GM21723 (cell line): ENCODE measurements around the gene CACNB2.
"Not testable (repeated sequence)": the region's sequence is repeated elsewhere in the genome, so short reads cannot be mapped to it uniquely, and the experiment has no call there.

ENCODE experiments used
- ATAC-seq: cut with Tn5 transposase; IDR thresholded peaks from one replicate; pipeline ENCODE4 v1.9.1; 2021; ENCODE audit warnings: mild to moderate bottlenecking, moderate library complexity; ENCODE audit not compliant: unreplicated experiment

The CACNB2 gene

DNA sequence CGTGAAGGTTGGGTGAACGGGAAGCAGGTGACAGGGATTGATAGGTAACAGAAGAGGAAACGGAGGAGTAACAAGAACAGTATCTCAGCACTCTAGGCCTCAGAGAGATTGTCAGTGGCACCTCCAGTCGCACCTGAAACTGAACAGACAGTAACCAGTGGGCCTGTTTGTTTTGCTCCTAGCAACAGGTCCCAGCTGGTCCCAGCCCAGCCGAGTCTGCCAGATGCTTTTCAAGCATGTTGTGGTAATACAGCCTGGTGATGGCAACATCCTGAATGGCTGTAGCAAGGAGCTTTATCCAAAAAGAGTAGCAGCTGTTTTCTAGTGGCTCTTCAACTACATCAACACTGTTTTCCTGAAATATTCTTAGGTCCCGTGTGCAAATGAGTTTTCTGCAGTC is 4.7 kb downstream of the CACNB2 start:
- ATAC-seq, result no peak

DNA sequence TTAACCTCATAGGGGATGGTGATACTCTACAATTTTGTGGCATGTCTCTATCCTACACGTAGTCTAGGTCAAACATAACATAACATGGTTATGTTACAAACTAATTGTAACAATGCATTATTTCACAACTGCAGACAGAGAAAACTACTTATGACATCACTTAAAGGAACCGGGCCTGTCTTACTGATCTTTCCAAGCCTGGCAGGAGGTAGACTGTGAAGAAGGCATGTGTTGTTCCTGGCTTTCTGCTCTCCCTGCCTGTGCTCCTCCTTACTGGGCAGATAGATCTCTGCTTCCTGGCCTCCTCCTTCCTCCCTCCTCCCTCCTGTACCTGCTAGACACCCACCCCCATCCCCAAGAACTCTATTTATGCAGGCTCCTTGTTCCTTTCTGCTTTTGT is 5.4 kb downstream of the CACNB2 start:
- no peak for ATAC-seq

DNA sequence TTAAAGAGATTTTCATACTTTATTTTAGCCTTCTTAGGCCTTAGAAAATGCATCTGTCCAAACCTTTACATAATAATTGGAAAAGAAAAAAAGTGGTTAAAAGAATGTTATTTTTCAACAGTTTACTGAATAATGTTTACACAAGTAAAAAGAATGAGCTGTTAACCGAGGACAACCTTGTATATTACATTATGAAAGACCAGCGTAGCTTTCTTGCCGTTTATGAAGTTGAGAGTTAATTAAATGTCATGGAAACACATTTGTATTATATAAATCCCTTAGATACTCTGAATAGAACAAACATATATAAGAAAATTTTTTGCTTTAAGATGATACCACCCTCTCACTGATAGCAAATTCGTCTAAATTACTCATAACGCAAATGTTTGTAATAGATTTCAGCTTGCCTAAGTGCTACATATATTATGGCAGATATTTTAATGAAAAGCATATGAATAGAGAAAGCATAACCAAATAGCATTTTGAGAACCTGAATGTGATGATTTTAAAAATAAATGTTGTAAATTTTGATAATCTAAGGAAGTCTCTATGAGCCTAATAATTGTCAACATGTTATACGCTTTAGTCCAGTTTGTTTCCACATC is 9.1 kb downstream of the CACNB2 start:
- ATAC-seq, result no peak

GRCh38 chr10:18151356-18151890 is 11.2 kb downstream of the CACNB2 start:
- no peak for ATAC-seq

GRCh38 chr10:18153381-18153780 is 13.2 kb downstream of the CACNB2 start:
- ATAC-seq, result not testable (repeated sequence)

- ATAC-seq, result no peak
These were observed 15.1 kb downstream of the CACNB2 start for GRCh38 chr10:18155321-18155720.

- not testable (repeated sequence) for ATAC-seq
These were observed 16.6 kb downstream of the CACNB2 start for GRCh38 chr10:18156797-18157196.

GRCh38 chr10:18157881-18158280 is 17.7 kb downstream of the CACNB2 start:
- no peak for ATAC-seq

- no peak for ATAC-seq
These were observed 18.6 kb downstream of the CACNB2 start for GRCh38 chr10:18158773-18159265.

- no peak for ATAC-seq
These were observed 19.3 kb downstream of the CACNB2 start for GRCh38 chr10:18159557-18159956.

DNA sequence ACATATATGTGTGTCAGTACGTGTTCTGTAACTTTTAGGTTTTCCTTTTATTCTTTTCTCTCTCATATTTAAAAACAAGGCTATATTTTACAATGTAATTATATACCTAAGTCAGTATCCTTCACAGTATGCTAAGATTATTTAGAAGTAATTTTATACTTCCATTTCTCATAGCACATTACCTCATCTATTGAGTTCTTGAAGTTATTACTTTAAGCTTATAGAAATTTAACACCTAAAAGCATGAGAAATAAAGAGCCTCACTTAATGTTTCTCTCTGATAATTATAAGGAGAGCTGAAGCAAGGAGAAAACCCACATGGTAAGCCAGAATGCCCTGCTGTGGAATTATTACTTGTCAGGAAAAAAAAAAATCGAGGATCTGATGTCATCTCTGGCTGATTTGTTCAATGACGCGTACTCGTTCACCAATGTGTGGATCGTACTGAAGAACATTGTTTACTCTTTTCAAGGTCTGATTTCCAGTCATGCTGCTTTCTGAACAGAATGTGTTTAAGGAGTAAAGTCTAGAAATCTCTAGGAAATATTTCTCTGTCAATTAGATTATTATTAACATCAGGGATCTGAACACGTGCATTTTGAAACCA is 21.9 kb downstream of the CACNB2 start:
- no peak for ATAC-seq

DNA sequence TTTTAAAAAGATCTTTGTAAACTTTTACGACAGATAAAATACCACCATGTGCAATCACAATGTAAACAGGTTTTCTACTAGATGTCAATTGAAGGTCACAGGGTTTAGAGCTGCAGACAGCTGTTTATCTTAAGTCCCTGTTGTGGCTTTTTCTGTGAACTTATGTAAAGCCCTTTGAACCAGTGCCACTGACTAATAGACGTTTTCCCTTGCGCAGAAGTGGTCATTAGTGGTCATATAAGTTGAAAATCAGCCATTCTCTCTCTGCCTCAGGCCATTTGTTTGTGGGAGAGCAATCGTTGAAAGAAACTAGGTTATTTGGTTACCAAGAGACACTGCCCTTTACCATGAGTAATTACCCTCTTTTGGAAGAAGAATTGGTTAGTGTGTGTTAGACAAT is 23.9 kb downstream of the CACNB2 start:
- no peak for ATAC-seq

DNA sequence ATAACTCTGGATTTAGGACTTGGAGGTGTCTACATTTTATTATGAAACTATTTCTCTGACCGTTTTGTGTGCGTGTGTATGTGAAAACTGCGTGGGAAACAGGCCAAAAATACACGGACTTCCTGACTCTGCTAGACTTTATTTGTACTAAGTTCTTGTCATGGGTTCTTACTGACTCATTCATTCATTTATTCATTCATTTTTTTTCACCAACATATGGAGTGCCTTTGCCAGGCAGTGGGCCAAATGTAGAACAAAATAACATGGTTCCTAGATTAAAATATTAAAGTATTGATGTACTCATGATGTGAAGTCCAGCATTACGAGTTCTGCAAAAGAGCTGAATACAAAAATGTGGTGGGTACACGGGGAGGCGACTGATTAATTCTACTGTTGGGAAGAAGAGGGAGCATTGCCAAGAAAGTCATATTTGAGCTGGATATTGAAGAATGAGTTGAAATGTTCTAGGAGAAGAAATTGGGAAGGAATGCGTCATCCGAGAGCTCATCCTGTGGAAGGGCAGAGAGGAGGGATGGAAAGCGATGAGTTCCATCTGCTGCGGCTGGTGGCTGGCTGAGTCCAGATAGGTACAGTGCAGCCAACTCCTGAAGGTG is 24.6 kb downstream of the CACNB2 start:
- ATAC-seq, result no peak

DNA sequence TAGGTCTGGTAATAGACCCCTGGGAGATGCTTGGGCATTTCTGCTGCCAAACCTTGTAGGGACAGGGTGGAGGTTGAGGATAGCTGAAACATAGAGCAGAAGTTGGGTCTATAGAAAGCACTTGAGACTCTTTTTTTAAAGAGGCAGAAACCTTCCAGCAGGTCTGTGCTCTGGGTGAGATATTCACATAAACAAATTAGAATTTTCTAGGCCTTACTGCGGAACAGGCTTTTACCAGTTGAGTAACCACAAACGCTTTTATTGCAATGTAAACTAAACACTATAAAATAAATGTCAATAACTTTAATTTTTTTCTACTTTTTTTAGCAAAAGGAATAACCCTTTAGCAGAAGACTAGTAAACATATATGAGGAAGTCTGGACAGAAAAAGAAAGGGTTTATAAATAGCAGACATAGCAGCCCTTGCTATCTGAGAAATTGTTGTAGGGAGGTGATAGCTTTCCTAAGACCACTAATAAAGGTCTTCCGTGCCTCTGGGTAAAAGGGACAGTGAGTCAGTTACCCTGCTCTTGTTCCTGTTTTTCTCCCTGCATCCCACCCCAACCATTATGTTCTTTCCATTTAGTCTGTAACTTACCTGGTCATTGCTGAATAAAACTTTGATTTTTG is 38.7 kb downstream of the CACNB2 start:
- no peak for ATAC-seq

DNA sequence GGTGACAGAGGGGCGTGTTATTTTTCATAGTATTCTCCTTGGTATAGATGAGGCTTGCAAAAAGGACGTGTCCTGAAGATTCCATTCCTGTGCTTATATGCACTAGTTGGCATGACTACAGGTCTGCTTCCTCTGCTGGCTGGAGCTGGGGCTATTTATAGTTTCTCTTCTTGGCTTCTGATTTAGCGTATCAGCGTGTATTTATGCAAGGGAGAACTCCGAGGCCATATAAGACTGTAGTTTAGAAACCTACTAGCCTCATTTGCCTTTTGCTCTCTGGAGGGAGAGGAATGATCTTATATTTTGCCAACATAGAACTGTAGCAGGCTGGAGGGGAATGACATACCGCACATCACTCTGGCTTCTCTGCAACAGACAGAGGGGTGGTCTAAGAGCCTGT is 39.7 kb downstream of the CACNB2 start:
- no peak for ATAC-seq

DNA sequence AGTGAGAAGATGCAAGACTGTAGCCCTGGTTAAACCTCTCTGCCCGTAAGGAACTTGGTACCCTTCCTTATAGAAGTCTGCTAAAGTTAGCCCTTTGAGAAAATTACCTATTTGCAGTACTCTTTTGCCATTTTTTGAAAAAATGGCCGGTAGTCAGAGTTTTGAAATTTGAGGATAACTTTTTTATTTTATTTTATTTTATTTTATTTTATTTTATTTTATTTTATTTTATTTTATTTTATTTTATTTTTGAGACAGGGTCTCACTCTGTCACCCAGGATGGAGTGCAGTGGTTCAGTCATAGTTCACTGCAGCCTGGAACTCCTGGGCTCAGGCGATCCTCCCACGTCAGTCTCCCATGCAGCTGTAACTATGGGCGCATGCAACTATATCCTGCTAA is 41.2 kb downstream of the CACNB2 start:
- not testable (repeated sequence) for ATAC-seq

DNA sequence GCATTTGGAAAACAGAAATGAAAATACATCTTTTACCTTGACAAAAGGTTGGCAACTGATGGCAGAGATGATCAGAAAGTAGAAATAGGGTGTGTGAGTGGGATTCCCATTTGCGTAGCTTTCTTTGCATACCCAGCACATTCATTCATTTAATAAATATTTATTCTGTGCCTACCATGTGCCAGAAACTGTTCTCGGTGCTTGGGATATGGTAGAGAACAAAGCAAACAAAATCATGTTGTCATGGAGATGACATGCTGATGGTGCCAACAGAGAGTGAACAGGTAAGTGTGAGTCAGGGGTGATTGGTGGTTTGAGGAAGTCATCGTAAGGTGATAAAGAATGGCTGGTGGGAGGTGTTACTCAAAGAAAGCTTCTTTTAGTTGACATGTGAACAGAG is 45.4 kb downstream of the CACNB2 start:
- no peak for ATAC-seq

DNA sequence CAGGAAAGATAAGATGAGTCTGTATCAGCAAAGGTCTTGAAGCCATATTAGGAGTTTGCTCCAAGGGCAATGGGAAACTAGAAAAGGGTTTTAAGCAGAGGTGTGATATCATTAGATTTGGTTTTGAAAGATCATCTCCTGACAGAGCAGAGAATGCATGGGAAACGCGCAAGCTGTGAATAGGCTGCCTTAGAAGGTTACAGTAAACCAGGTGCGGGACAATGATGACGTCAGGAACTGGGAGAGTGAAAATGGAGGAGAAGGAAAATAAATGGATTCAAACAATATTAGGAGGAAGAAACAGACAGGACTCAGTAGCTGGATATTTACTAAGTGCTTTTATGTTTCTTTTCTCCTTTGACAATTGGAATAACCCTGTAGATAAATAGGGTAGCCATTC is 50.6 kb downstream of the CACNB2 start:
- no peak for ATAC-seq

- ATAC-seq, result no peak
These were observed 54.4 kb downstream of the CACNB2 start for GRCh38 chr10:18194634-18195033.

DNA sequence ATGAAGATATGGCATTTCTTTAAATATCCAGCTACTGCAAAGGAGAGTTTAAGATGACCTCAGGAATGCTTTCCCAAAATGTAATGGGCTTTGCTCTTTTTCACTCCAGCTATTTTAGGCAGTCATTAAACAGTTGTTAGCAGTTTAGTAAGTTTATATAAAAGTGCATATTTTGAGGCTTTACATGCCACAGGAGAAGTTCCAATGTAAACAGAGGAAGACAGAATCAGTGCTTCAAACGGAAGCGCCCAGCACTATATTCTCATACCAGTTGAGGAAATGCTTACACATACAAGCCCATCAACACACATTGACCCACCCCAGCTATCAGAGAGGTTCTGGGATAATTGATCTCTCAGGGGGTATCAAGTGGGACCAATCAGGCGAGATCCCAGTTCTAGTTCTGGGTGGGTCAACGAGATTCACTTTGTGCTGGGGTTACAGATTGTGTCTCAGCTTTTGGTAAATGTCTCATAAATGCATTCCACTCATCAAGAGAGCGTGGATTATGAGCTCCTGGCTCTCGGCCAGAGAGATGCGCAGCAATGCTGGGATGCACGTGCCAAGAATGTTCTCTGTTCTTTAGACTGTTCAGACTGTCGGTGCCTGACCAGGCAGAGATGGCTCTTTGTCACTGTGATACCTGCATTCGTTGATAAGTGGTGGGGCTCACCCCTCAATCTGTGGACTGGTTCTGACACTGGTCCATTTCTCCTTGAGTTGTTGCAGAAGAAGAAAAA is 55.0 kb downstream of the CACNB2 start:
- ATAC-seq, result no peak
